HFF-Myc (cell line): ENCODE data around the gene BRSK2.
"Not testable (repeated sequence)": the region's sequence is repeated elsewhere in the genome, so short reads cannot be mapped to it uniquely, and the experiment has no call there.

Source experiments
- DNase-seq: peaks from one replicate; pipeline ENCODE4 v3.0.0-alpha.2; 2011; ENCODE audit warnings: low read depth; ENCODE audit errors: extremely low read depth
- H3K4me3 ChIP-seq: replicated peaks from 2 replicates; pipeline ENCODE4 v1.5.1; 2011; ENCODE audit warnings: low read depth, mild to moderate bottlenecking, control low read depth, low read length
- TF ChIP-seq, protein P1 (sequence below): IDR thresholded peaks from 2 replicates; pipeline ENCODE4 v1.5.1; 2012; ENCODE audit warnings: mild to moderate bottlenecking, low read depth, low read length, control low read depth; ENCODE audit errors: missing control alignments

Gene BRSK2

DNA sequence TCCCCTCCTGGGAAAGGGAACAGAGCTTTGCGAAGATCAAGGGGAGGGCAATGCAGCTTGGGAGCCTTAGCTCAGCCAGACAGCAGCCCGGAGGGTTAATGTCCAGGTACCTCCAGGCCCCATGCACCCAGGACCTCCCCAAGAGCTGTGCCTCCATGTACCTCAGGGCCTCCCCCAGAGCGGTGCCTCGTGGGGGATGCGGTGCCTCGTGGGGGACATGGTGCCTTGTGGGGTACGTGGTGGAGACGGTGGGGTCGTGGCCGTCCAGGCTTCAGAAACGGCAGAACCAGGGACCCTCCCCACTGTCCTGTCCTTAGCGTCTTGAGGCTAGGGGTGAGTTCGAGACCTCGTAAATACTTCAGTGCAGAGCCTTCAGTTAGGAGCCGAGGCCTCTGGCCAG, 33.2 kb downstream of the BRSK2 start:
- no peak overlapping the region for H3K4me3 ChIP-seq
- no peak for DNase-seq
- TF ChIP-seq, protein P1, sequence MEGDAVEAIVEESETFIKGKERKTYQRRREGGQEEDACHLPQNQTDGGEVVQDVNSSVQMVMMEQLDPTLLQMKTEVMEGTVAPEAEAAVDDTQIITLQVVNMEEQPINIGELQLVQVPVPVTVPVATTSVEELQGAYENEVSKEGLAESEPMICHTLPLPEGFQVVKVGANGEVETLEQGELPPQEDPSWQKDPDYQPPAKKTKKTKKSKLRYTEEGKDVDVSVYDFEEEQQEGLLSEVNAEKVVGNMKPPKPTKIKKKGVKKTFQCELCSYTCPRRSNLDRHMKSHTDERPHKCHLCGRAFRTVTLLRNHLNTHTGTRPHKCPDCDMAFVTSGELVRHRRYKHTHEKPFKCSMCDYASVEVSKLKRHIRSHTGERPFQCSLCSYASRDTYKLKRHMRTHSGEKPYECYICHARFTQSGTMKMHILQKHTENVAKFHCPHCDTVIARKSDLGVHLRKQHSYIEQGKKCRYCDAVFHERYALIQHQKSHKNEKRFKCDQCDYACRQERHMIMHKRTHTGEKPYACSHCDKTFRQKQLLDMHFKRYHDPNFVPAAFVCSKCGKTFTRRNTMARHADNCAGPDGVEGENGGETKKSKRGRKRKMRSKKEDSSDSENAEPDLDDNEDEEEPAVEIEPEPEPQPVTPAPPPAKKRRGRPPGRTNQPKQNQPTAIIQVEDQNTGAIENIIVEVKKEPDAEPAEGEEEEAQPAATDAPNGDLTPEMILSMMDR, result no peak

DNA sequence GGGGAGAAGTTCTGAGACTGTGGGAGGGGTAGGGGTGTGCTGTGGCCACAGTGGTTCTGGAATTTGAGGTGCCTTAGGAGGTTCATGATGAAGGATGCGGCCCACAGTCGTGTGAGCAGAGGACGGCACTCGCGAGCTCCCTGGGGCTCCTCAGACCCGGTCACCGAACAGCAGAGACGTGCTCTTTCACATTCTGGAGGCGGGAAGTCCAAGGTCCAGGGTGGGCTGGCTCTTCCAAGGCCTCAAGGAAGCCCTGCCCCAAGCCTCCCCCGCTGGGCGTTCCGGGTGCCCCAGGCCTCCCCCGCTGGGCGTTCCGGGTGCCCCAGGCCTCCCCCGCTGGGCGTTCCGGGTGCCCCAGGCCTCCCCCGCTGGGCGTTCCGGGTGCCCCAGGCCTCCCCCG, 33.7 kb downstream of the BRSK2 start:
- DNase-seq, H3K4me3 ChIP-seq: not testable (repeated sequence)

DNA sequence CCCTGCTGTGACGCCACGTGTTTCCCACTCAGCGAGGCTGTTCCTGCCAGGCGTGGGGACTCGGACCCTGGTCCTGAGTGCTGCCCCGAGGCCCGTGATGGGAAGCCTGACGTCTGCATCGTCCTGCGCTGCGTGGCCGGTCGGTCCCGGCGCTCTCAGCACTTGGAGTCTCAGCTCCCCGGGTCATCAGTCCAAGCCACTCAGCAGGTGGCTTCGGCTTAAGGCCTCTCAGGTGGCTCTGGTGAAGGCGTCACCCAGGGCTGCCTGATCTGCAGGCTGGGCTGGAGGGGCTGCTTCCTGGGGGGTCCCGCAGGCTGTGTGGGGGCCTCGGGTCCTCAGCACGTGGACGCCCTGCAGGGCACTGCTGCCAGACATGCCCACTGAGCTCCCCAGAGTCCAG, 35.3 kb downstream of the BRSK2 start:
- TF ChIP-seq, protein P1, result no peak
- H3K4me3 ChIP-seq, result no peak overlapping the region
- DNase-seq, result no peak

DNA sequence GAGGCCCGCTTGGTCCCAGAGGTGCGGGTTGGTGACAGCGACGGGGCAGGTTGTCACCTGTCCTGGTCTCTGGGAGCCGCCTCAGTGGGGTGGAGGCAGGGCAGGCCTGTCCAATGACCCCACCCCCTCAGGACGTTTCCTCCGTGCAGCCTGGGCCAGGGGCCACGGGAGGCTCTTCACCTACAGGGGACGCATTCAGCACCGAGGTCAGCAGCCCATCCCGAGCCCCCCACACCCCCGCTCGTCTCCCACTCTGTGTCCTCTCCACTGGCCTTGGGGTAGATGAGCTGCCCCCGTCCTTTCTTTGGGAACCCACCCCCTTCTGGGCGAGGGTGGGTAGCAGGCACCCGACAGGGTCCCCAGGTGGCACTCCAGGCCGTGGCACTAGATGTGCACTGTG, 35.7 kb downstream of the BRSK2 start:
- no peak for DNase-seq
- no peak overlapping the region for H3K4me3 ChIP-seq
- TF ChIP-seq, protein P1, result no peak

DNA sequence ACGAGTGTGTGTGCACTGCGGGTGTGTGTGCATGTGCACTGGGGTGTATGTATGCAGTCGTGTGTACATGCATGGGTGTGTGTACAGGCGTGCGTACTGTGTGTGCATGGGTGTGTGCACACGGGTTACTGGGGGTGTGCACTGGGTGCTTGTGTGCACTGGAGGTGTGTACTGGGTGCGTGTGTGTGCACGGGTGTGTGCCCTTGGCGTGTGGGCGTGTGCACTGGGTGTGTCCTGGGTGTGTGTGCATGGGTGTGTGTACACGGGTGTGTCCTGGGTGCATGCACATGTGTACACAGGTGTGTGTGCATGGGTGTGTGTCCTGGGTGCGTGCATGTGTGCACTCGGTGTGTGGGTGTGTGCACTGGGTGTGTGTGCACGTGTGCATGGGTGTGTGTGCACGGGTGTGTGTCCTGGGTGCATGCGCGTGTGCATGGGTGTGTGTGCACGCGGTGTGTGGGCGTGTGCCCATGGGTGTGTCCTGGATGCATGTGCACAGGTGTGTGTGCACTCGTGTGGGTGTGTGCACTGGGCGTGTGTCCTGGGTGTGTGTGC, 39.1 kb downstream of the BRSK2 start:
- no peak overlapping the region for H3K4me3 ChIP-seq
- TF ChIP-seq, protein P1, result no peak
- DNase-seq, result no peak

DNA sequence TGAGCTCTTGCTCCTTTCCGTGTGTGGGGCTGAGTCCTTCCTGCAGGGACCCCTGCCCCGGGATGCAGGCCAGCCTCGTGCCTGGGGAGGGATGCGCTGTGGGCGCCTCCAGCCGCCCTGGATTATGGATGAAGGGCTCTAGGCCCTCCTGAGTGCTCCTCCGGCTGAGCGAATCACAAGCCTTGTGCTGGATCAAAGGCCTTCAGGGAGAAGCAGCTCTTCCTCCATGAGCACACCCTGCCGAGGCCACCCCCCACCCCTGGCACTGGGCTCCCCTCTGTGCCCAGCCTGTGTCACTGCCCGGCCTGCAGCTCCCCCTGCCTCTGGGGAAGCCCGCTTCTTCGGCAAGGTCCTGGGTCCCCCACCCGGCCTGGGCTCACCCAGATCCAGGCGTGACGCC, 43.8 kb downstream of the BRSK2 start:
- TF ChIP-seq, protein P1, result no peak
- no peak overlapping the region for H3K4me3 ChIP-seq
- DNase-seq, result no peak

DNA sequence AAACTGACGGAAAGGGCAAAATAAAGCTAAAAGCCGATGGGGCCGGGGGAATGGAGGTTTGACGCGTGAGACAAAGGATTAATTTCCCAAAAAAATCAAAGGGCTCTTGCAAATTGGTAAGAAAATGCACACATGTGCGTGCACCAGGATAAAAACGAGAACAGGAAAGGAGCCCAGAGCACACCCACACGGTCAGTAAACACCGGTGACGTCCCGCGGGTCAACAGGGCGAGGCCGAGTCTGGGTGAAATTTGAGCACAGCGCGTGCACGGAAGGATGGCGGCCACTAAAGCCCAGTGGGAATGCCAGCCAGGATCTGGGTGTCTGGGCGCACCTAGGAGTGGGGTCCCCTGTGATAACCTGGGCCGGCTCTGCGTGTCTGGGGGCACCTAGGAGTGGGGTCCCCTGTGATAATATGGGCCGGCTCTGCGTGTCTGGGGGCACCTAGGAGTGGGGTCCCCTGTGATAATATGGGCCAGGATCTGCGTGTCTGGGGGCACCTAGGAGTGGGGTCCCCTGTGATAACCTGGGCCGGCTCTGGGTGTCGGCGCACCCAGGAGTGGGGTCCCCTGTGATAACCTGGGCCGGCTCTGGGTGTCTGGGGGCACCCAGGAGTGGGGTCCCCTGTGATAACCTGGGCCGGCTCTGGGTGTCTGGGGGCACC, 44.4 kb downstream of the BRSK2 start:
- H3K4me3 ChIP-seq, result no peak overlapping the region
- no peak for DNase-seq
- TF ChIP-seq, protein P1, result no peak

DNA sequence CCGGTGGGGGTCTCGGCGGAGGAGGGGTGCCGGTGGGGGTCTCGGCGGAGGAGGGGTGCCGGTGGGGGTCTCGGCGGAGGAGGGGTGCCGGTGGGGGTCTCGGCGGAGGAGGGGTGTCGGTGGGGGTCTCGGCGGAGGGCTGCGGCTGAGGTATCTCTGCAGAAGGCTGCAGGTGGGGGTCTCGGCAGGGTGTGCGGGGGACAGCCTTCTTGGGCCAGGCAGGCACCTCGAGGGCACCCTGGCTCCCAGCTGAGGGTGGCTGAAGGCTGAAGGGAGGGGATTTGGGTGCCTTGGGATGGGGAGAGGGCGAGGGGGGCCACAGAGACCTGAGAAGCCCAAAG, 45.7 kb downstream of the BRSK2 start:
- not testable (repeated sequence) for DNase-seq, H3K4me3 ChIP-seq
